GM18868 (cell line): ENCODE results near the gene YPEL1.
"Not testable (repeated sequence)": the region's sequence is repeated elsewhere in the genome, so short reads cannot be mapped to it uniquely, and the experiment has no call there.

Experiments used
- ATAC-seq: cut with Tn5 transposase; IDR thresholded peaks from one replicate; pipeline ENCODE4 v1.9.1; 2021; ENCODE audit warnings: mild to moderate bottlenecking, moderate library complexity; ENCODE audit not compliant: unreplicated experiment

YPEL1 gene

DNA sequence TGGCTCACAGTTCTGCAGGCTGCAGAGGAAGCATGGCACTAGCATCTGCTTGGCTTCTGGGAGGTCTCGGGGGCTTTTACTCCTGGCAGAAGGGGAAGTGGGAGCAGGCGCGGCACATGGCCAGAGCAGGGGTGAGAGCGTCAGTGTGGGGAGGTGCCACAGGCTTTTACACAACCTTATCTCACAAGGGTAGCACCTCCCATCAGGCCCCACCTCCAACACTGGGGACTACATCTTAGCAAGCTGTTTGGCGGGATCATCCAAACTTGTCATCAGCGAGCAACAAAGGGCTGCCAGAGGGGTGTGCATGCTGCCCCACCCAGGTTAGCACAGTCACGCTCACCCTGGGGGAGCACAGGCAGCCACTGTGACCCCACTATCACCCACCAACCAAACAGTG is 18.9 kb upstream of the YPEL1 start:
- ATAC-seq: no peak

DNA sequence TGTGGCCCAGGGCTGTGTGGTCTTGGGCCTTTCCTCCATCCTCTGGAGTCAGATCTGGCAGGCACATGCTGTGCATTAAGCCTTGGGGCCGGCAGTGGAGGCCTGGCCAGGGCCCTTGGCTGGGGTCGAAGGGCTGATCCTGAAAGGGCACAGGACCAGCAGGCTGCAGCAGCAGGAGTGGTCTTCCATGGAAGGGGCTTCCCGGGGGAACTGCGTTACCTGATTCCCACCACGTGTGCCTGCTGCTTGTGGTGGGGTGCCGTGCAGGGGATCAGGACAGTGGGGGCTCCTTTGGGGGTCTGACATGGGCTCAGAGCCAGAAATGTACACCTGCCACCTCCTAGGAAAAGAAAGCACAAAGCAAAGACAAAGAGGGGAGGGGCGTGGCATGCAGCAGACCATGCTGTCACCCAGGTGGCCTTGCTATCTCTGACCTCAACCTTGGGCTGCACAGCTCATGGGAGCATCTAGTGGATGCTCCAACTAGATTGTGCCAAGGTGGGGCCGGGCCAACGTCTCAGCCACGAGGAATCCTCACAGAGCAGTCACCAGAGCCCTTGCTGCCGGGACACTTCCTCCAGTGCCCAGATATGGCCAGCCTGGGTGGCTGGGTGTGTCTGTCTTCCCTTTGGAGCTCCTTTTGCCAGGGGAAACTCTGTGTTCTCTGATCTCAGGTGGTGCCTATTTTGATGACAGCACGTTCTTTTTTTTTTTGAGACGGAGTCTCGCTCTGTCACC is 17.9 kb upstream of the YPEL1 start:
- no peak for ATAC-seq

DNA sequence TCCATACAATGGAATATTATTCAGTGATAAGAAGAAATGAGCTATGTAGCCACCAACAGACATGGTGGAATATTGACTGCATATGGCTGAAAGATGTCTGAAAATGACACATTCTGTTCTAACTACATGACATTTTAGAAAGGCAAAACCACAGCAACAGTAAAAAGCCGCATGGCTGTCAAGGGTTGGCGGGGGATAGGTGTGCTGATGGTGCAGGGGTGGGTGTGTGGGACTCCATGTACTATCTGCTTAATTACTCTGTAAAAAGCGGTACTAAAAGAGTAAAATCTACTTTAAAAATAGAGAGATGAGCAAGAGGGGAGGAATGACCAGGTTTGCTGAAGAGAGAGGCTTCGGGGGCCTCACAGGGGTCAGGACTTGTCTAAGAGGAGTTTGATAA is 16.7 kb upstream of the YPEL1 start:
- ATAC-seq: no peak

DNA sequence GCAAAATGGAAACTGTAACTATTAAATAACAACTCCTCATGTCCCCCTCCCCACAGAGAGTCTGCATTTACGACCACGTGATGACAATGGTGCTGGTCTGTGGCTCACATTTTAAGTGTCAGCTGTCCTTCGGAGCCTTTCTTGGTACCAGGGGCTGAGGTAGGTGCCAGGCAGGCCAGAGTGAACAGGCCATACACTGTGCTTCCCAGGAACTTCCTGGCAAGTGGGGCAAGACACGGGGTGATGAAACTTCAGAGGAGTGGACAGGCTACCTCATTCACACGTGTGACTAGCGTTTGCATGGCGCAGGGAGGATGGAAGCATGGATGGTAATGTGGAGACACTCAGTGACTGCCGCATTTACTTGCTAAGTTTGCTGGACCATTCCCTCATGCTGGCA is 10.4 kb upstream of the YPEL1 start:
- no peak for ATAC-seq

DNA sequence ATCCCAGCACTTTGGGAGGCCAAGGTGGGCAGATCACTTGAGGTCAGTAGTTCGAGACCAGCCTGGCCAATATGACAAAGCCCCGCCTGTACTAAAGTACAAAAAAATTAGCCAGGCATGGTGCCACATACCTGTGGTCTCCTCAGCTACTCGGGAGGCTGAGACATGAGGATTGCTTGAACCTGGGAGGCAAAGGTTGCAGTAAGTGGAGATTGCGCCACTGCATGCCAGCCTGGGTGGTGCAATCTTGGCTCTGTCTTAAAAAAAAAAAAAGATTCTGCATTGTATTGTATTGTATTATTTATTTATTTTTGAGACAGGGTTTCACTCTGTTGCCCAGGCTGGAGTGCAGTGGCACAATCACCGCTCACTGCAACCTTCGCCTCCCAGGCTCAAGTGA is 9.3 kb upstream of the YPEL1 start:
- not testable (repeated sequence) for ATAC-seq

DNA sequence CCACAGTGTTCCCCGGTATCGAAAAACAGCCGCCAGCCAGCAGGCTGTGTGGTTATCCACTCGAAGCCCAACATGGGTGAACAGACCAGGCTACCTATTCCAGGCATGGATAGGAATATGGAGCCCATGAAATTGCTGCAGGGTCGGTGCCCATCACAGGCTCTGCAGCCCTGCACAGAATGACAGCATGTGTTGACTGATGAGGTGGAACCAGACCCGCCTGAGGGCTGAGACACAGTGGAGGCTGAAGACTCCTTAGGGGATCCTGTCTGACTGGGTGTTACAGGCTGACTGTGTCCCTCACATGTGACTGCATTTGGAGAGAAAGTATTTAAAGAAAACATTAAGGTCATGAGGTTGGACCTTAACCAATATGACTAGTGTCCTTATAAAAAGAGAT is 6.2 kb upstream of the YPEL1 start:
- no peak for ATAC-seq

DNA sequence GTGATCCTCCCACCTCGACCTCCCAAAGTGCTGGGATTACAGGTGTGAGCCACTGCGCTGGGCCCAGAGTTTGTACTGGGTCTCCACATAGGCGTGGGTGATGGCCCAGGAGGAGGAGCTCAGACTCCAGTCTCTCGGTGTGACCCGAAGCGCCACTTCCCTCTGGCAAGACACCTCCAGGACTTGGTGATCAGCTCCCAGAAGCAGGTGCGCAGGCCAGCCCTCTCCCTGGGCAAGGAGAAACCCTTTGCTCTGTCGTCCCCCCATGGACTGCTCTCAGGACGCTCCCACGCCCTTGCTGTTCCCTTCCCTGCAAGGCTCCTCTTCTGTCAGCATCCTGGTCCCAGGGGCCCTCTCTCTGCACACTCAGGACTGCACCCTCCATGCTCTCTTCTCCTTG is 5.5 kb upstream of the YPEL1 start:
- ATAC-seq: no peak

DNA sequence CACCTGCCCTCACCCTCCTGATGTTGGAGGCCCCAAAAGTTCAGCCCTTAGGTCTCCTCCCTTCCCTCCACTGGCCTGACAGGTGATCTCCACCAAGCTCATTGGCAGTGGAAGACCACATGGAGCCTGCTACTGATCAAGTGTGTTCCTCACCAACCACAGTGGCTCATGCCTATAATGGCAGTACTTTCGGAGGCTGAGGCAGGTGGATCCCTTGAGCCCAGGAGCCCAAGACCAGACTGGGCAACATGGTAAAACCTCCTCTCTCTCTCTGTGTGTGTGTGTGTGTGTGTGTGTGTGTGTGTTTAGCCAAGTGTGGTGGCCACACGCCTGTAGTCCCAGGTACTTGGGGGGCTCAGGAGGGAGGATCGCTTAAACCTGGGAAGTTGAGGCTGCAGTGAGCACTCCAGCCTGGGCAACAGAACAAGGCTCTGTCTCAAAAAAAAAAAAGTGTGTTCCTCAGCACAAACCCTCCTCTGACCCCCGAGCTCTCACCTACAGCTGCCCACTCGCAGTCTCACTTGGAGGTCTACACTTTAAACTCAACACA is 4.3 kb upstream of the YPEL1 start:
- no peak for ATAC-seq

DNA sequence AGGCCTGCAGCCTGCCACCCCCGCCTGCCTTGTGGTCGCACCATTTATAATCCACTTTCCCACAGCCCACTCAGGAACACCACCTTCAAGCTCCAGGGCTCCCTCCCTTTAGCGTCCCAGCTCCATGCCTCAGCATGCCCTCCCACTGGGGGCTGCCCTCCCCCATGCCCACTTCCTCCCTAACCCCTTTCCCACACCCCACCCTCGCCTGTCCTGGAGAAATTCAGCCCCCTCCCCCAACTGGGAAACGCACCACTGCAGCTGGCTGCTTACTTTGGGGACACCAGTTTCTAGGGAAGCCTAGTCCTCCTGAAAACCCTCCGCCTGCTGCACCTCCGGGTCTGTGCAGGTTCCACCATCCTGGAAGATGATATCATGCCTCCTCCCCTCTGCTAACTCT is 3.4 kb upstream of the YPEL1 start:
- no peak for ATAC-seq

DNA sequence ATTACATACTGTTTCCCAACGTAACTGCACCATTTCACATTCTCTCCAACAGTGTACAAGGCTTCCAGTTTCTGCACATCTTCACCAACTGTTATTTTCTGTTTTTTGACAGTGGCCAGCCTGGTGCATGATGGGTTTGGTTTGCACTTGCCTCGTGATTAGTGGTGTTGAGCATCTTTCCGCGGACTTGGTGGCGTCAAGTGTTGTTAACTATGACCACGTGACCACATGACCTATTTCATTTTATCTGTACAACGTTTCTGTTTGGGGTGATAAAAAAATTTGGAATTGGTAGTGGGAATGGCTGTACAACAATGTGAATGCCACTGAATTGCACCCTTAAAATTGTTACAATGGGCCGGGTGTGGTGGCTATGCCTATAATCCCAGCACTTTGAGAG is 2.5 kb upstream of the YPEL1 start:
- no peak for ATAC-seq

DNA sequence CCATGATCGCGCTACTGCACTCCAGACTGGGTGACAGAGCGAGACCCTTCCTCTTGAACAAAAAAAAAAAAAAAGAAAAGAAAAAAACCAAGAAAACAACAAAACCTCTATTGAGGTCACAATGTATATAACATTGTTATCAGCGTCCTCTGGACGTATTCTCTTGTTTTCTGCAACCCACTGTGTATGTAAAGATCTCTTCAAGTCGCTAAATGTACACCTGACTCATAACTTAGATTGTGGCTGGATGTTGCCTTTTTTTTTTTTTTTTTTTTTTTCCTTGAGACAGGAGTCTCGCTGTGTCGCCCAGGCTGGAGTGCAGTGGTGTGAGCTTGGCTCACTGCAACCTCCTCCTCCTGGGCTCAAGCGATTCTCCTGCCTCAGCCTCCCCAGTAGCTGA is 1.4 kb upstream of the YPEL1 start:
- no peak for ATAC-seq

DNA sequence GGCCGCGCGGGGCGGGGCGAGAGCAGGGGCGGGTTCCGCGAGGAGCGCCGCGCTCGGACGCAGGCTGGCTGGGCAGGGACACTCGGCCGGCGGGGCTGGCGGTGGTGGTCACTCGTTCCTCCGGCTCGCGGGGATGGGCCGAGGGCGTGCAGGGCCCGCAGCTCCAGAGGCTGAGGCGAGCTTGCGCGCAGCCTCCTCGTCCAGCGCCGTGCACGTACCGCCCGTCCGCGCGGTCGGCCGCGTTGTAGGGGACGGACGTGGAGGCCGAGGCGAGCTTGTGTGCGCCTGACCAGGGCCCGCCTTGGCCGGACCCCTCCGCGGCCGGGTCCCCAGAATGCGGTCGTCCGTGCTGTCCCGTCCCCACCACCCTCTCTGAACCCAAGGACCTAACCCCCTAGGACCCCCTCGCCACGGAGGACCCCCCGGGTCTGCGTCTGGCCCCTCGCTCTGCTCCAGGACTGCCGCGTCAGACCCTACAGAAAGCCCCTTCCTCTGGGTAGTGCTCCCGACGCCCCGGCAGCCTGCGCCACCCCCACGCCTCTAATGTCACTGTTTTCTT is 569 bp upstream of the YPEL1 start:
- ATAC-seq: no peak

DNA sequence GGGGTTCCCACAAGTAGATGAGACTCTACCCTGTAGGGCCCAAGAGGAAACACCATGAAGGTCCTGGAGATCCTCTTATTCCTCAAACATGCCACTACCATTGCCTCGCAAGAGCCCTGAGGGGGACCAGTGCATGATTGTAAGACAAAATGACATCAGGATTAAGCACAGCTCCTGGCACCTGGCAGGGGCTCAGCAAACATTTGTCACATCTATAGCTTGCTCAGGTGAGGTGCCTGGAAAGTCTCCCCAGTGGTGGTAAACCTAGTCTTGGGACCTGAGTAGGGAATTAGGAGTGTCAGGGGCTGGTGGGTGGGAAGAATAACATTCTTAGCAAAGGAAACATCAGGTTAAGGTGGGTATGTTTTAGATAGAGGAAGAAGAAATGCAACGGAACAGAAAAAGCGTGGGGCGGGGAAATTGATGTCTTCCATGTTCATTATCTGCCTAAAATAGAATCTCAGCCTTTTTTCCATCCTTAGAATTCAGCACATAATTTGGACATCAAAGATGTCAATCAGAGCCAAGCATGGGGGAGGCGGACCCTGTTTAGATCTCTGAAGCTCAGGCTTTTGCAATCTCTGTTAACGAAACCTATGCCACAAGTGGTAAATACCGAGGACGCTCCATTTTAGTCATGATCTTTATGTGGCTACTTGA is 924 bp downstream of the YPEL1 start:
- no peak for ATAC-seq

DNA sequence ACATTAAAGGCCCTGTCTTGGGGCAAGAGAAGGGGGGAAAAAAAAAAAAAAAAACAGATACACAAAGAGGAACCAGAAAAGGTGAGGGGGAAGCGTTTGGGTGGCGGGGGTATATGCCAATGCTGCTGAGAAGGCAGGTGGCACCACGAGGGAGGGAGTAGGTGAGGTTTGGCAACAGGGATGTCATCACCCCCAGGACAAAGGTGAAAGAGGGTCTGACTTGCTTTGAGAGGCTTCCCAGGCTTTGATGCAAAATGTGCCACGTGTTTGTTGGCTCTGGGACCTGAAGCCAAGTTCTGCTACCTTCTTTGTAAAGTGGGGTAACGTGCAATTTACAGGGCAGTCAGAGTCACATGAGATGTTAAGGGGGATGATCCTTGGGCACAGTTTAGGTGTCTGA is 4.1 kb downstream of the YPEL1 start:
- no peak for ATAC-seq

DNA sequence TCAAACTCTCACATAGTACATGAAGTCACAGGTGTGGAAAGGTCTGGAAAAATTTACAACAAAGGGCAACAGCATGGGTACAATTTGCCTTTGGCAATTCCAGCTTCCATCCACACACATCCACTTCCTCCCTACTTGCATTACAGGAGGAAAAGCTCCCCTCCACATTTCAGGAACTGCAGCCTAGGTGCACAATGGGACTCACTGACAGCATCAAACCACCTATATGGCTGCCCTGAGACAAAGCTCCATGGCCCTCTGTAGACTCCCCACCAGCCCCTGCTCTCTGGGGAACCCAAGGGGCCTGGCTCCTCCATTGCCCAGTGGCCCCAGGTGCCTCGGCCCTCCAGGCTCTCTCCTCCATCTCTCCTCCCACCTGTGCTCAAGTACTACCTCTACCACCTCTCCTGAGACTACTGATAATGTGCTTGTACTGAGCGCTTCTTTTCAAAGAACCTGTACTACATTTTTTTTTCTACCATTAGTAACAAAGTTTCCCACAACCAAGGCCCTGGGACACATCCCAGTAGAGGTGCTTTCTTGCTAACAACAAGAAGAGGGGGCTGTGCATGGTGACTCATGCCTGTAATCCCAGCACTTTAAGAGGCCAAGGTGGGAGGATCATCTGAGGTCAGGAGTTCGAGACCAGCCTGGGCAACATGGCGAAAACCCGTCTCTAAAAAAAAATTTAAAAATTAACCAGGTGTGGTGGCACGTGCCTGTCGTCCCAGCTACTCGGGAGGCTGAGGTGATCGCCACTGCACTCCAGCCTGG is 4.9 kb downstream of the YPEL1 start:
- no peak for ATAC-seq

DNA sequence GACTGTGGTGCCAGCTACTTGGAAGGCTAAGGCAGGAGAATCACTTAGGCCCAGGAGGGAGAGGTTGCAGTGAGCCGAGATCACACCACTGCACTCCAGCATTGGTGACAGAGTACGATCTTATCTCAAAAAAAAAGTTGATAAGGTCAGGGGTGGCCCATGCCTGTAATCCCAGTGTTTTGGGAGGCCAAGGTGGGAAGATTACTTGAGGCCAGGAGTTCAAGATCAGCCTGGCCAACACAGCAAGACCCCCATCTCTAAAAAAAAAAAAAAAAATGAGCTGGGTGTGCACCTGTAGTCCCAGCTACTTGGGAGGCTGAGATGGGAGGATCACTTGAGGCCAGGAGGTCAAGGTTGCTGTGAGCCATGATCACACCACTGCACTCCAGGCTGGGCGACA is 6.4 kb downstream of the YPEL1 start:
- not testable (repeated sequence) for ATAC-seq

DNA sequence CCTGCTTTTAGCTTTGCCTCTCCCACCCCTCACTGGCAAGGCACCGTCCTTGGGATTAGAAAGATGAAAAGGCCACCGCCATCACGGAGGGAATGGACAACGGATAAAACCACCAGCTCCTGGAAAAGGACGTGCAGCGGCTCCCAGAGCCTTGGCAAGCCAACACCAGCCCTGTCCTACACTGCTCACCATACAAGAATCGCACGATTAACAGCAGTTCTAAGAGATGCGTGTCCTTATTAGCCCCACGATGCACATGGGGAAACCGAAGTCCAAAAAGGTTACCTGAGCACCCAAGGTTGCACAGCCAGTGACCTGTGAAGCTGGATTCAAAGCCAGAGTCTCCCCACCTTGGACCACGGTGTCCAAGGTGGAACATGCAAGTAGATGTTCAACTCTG is 7.3 kb downstream of the YPEL1 start:
- ATAC-seq: no peak

DNA sequence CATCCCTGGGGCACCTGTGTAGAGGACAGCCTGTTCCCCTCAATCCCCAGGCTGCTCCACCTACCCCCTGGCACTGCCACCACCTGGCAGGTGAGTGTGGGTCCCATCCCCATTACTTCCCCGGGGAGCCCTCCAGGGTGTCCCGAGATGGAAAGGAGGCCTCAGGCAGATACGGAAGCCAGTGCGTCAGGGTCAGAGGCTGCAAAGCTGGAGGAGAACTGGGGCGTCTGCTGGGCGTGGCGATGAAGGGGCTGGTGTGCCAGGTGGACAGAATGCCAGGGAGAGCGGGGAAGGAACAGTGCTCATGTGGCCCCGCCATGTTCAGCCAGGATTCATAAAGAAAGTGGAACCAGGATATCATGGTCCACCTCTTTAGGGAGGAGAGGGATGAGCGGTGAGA is 7.8 kb downstream of the YPEL1 start:
- ATAC-seq: no peak

DNA sequence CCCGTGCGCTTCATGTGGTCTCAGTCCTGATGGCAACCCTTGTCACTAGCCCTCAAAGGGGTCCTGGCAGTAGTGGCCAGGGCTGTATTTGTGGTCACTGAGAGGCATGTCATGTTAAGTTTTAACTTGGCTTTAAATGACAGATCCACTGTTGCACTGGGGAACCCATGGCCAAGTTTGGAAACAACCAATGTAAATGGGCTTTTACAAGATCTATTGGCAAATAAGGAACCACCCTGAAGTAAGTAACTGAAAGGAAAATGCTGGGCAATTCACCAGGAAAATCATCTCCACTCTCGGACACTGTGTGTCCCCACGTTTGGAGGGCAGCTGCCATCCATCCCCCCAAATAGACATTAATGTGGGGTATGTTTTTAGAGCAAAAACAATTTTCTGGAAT is 8.4 kb downstream of the YPEL1 start:
- no peak for ATAC-seq

DNA sequence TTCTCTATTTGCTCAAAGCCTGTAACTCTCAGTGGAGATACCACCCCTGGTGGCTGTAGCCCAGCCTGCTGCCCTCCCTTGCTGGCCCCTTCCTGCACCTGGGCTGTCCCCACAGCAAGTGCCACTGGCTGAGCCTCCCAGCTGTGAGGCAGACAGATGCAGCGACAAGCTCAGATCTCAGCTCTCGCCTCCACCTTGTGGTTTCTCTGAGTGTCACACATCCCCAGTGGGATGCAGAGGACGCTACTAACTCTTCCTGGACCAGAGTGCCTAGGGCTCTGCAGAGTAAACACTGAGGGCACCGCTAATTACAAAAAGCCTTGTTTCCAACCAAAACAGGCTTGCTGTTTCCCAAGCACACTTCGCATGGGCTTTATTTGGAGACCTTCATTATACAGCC is 8.9 kb downstream of the YPEL1 start:
- no peak for ATAC-seq

DNA sequence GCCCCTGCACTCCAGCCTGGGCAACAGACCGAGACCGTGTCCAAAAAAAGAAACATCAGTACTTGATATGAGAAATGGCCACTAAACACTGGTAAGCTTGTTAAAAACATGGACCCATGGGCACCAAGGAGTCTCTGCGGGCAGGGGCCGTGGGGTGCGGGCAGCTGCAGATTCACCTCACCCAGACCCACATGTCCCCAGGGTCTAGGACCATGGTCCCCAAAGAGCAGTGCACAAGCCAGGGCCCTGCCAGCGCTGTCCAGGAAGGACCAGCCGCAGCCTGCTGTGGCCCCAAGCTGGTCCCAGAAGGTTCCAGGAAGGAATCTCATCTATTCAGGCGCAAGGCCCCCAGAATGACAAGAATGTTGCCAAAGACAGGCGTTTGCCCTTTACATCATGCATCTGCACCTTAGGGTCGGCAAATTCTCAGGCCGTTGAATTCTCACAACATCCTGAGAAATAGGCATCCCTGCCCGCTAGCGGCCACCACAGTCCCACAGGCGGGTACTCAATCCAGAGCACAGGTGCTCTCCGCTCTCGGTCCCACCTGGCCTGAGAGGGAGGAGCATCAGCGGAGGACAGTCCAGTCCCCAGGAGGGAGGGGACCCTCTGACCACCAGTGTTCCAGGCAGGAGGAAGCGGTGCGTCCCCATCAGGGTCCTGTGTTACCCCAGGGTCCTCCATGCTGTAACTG is 9.5 kb downstream of the YPEL1 start:
- ATAC-seq: no peak
